Activated naive CD8-positive, alpha-beta T cell treated with anti-CD3 and anti-CD28 coated beads, Interleukin-2, amount 10 ng/mL, durations not matched to agents 7 days and 5 days (primary cell): ENCODE data around the gene COA1. TPM values are rescaled to one million over a fixed set of nuclear protein-coding genes. Genes with fewer than 3 reads are reported as not detected.
"Not testable (repeated sequence)": the region's sequence is repeated elsewhere in the genome, so short reads cannot be mapped to it uniquely, and the experiment has no call there.

ENCODE experiments used
- ATAC-seq: fragments of 150-1000 bp; cut with Tn5 transposase; one replicate; pipeline ENCODE4 v1.10.0; 2021; ENCODE audit warnings: low read depth, moderate library complexity
- POLR2A ChIA-PET: fragments of 350-600 bp; sonication (Branson Sonifier 250); formaldehyde crosslinking; loops from one replicate; lab custom pipeline; 2021; ENCODE audit warnings: antibody characterized with exemption; lab: Charles Lee
- DNase-seq: peaks from one replicate; pipeline ENCODE4 v3.0.0; 2021
- H3K27ac Mint-ChIP-seq: one replicate; pipeline ENCODE4 v1.8.0; 2022; ENCODE audit warnings: mild to moderate bottlenecking, mixed read lengths
- H3K27me3 Mint-ChIP-seq: one replicate; pipeline ENCODE4 v1.8.0; 2022; ENCODE audit warnings: mild to moderate bottlenecking, moderate library complexity, mixed read lengths
- H3K36me3 Mint-ChIP-seq: one replicate; pipeline ENCODE4 v1.8.0; 2021; ENCODE audit warnings: mild to moderate bottlenecking, mixed read lengths
- H3K4me1 Mint-ChIP-seq: one replicate; pipeline ENCODE4 v1.8.0; 2021; ENCODE audit warnings: mixed read lengths
- H3K4me3 Mint-ChIP-seq: one replicate; pipeline ENCODE4 v1.8.0; 2022; ENCODE audit warnings: mild to moderate bottlenecking, moderate library complexity, mixed read lengths
- H3K9me3 Mint-ChIP-seq: one replicate; pipeline ENCODE4 v1.8.0; 2021; ENCODE audit warnings: mixed read lengths
- total RNA-seq, 2 experiments: library from RNA; stranded (reverse); gene quantifications; one replicate each; pipeline ENCODE4 v1.2.3, GENCODE V29; 2021

Gene COA1
- total RNA-seq, 2 experiments from 2014 or later: 72.7 to 80.2 TPM

DNA sequence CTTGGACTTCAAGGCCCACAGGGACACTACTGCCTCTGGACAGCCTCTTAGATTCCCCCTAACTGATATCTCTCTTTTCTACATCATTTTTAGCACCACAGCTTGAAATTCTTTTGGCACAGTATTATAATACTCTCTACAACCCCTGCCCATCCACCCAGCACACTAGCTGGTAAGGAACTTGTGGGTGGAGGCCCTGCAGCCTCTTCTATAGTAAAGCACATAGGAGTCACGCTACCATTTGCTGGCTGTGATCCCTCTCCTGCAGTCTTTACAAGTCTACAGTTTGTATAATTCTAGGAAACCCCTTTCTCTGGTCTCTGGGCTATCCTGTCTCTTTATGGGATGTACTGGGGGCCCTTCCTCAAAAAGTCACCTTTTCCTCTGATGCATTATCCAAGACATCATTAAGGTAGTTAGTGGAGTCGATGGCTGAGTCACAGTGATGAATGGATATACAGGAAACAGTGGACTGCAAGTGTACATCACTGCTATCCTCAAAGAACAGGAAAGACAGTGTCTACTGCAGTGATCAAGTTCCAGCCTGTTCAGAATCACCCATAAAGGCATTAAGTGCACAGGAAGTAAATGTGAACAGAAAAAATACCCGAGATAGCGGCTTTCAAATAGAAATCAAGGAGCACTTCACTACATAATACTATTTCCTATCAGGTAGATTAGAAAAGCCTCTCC is 92.1 kb downstream of the COA1 start:
- H3K9me3 Mint-ChIP-seq: no peaks in the 10 kb centered on the region
- no peaks in the 10 kb centered on the region for H3K27me3 Mint-ChIP-seq
- POLR2A ChIA-PET: interaction anchor here (0.6 to 3.9 kb wide), 3 partner anchors 13 to 55 kb away, joined by 3 to 22 read pairs (median 5); partner anchors contain the start of gene STK17A
- ATAC-seq (peak; percentile 85), DNase-seq (no peak)
- peak overlapping the region; percentile 87 for H3K27ac Mint-ChIP-seq
- peak overlapping the region; percentile 55 for H3K4me3 Mint-ChIP-seq
- peaks cover 58% of the 10 kb centered on the region for H3K4me1 Mint-ChIP-seq
- peaks cover 58% of the 10 kb centered on the region for H3K36me3 Mint-ChIP-seq

DNA sequence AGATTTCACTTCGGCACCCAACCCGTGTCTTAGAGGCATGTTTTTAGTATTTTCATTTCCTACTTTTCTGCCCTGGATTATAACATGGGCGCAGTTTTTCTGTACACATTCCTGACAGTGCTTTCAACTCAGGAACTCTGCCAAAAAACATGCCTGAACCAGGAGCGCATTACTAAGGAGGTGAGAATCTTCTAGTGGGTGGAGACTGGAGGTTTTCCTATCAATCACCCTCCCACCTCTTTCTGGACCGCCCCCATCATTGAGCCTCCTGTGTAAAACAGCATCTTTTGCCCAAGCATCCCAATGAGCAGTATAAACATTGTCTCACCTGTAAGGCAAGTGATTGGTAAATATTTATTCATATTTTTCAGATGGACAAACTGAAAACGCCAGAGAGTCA is 93.2 kb downstream of the COA1 start:
- peaks cover 67% of the 10 kb centered on the region for H3K36me3 Mint-ChIP-seq
- no peak overlapping the region for H3K4me3 Mint-ChIP-seq
- POLR2A ChIA-PET: no interaction called here

DNA sequence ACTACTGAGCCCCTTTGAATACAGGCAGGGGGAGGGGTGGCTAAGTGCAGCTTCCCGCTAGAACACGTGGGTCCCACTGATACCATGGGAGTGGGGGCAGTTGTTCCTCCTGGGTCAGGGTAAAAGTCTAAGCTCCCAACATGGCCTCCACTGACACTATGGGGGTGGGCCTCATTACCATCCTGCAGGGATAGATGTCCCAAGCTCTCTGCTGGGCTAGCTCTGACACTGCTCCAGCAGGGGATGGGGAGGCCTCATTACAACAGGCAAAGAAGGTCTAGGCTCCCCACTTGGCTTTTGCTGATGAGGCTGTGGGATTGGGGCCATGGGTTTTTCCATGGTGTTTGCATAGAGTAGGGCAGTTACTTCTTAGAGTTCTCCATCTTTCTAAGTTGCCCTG is 94.9 kb downstream of the COA1 start:
- Mint-ChIP-seq H3K9me3 (no peaks in the 10 kb centered on the region), H3K4me1 (peaks cover 68% of the 10 kb centered on the region), H3K27me3 (no peaks in the 10 kb centered on the region), H3K4me3 (no peak overlapping the region), H3K36me3 (peaks cover 59% of the 10 kb centered on the region), H3K27ac (no peak overlapping the region)
- POLR2A ChIA-PET: interaction anchor here (1.4 kb wide), 1 partner anchor 50 kb away, joined by 3 read pairs; no protein-coding TSS in a partner anchor
- DNase-seq: no peak
- ATAC-seq: no peak

More for the DNA sequence above, 93.2 kb downstream of the COA1 start:
- no peak overlapping the region for H3K27ac Mint-ChIP-seq
- H3K4me1 Mint-ChIP-seq: peaks cover 68% of the 10 kb centered on the region
- no peak for ATAC-seq
- no peaks in the 10 kb centered on the region for H3K27me3 Mint-ChIP-seq
- H3K9me3 Mint-ChIP-seq: no peaks in the 10 kb centered on the region
- no peak for DNase-seq

DNA sequence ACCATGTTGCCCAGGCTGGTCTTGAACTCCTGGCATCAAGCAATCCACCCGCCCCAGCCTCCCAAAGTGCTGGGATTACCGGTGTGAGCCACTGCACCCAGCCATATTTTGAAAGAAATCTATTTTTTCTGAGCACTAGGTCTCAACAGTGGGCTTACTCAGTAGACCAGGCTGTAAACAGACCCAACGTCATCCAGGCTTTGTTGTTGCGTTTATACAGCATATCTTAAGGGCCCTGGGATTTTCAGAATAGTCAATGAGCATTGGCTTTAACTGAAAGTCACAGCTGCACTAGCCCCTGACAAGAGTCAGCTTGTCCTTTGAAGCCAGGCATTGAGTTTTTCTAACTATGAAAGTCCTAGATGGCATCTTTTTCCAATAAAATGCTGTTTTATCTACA is 96.6 kb downstream of the COA1 start:
- Mint-ChIP-seq H3K4me3 (peak overlapping the region; percentile 56), H3K4me1 (peaks cover 69% of the 10 kb centered on the region), H3K27ac (peak overlapping the region; percentile 77), H3K36me3 (peaks cover 62% of the 10 kb centered on the region), H3K27me3 (no peaks in the 10 kb centered on the region), H3K9me3 (no peaks in the 10 kb centered on the region)
- POLR2A ChIA-PET: interaction anchor here (0.8 to 1.2 kb wide), 3 partner anchors 17 to 50 kb away, joined by 3 to 5 read pairs (median 4); partner anchors contain the start of gene STK17A
- ATAC-seq (no peak), DNase-seq (no peak)

DNA sequence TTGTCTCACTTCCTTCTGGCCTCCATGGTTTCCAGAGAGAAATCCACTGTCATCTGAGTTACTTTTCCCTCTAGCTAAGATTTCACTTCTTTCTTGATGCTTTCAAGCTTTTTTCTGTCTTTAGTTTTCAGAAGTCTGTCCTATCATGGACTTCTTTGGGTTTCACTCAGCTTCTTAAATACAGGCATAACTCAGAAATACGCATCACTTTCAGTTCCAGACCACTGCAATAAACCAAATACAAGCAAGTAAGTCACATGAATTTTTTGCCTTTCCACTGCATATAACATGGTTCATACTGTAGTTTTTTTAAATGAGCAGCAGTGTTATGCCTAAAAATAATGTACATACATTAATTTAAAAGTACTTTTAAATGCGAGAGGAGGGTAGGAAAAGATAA is 97.8 kb downstream of the COA1 start:
- H3K4me3 Mint-ChIP-seq: peak overlapping the region; percentile 56
- H3K27me3 Mint-ChIP-seq: no peaks in the 10 kb centered on the region
- peaks cover 64% of the 10 kb centered on the region for H3K4me1 Mint-ChIP-seq
- peaks cover 58% of the 10 kb centered on the region for H3K36me3 Mint-ChIP-seq
- H3K27ac Mint-ChIP-seq: peak overlapping the region; percentile 78
- ATAC-seq (peak; percentile 37), DNase-seq (no peak)
- H3K9me3 Mint-ChIP-seq: no peaks in the 10 kb centered on the region
- POLR2A ChIA-PET: interaction anchor here (0.9 kb wide), 1 partner anchor 11 kb away, joined by 4 read pairs; no protein-coding TSS in a partner anchor

DNA sequence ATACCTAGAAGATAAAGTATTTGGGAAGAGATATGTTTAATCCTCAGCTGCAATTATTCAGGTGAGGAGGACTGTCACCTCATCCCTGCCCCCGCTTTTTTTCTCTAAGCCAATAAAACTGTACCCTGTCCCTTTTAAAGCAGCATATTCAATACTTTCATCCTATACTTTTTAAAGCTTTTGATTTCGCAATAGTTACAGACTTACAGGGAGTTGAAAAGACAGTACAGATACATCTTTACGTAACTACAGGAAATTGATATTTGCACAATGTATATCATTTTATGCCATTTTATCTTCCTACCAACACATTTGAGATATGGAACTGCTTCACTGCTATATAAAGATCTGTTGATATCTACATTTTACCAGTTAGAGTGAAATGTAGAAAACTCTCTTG is 98.8 kb downstream of the COA1 start:
- peak overlapping the region; percentile 18 for H3K4me3 Mint-ChIP-seq
- H3K36me3 Mint-ChIP-seq: peaks cover 63% of the 10 kb centered on the region

DNA sequence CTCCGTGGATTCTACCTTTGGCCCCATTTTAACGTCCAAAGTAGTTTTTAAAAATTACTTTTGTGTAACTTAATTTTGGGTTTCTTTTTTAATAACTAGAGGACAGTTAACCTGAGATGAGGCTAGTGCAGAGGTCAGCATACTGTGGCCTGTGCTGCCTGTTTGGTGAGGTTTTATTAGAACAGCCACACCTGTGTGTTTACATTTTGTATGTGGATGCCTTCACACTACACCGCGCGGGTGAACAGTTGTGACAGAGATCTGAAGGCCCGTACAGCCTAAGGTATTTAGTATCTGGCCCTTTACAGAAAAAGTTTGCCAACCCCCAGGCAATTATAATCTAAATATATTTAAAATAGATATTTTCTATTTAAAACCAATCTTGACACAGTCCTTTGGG is 99.5 kb downstream of the COA1 start:
- H3K9me3 Mint-ChIP-seq: no peaks in the 10 kb centered on the region
- H3K4me3 Mint-ChIP-seq: peak overlapping the region; percentile 3
- no peak for ATAC-seq
- DNase-seq: no peak
- peaks cover 61% of the 10 kb centered on the region for H3K36me3 Mint-ChIP-seq
- H3K4me1 Mint-ChIP-seq: peaks cover 67% of the 10 kb centered on the region
- POLR2A ChIA-PET: interaction anchor here (0.8 to 1.5 kb wide), 4 partner anchors 18 to 47 kb away, joined by 3 read pairs; partner anchors contain the start of gene STK17A
- no peak overlapping the region for H3K27ac Mint-ChIP-seq
- no peaks in the 10 kb centered on the region for H3K27me3 Mint-ChIP-seq

More for the DNA sequence above, 98.8 kb downstream of the COA1 start:
- Mint-ChIP-seq H3K4me1 (peaks cover 68% of the 10 kb centered on the region), H3K27me3 (no peaks in the 10 kb centered on the region), H3K27ac (peak overlapping the region; percentile 54), H3K9me3 (no peaks in the 10 kb centered on the region)
- DNase-seq: no peak
- no peak for ATAC-seq
- POLR2A ChIA-PET: interaction anchor here (0.8 to 1.5 kb wide), 4 partner anchors 18 to 48 kb away, joined by 3 read pairs; partner anchors contain the start of gene STK17A

DNA sequence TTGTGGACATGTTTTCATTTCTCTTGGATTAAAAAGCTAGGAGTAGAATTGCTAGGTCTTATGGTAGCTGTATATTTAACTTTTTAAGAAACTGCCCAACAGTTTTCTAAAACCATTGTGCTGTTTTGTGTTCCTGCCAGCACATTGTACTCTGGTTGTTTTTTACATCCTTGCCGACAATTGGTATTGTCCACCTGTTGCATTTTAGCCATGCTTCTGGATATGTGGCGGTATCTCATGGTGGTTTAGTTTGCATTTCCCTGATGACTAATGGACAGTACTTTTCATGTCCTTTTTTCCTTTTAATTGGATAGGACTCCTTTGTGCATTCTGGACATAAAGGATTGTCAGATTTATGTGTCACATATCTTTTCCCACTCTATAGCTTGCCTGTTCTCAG is 100.9 kb downstream of the COA1 start:
- Mint-ChIP-seq H3K4me1 (peaks cover 69% of the 10 kb centered on the region), H3K27me3 (no peaks in the 10 kb centered on the region), H3K9me3 (no peaks in the 10 kb centered on the region), H3K4me3 (no peak overlapping the region), H3K36me3 (peaks cover 61% of the 10 kb centered on the region), H3K27ac (peak overlapping the region; percentile 15)
- ATAC-seq (no peak), DNase-seq (no peak)
- POLR2A ChIA-PET: interaction anchor here (0.7 to 0.9 kb wide), 2 partner anchors 20 to 41 kb away, joined by 3 to 4 read pairs; no protein-coding TSS in a partner anchor

DNA sequence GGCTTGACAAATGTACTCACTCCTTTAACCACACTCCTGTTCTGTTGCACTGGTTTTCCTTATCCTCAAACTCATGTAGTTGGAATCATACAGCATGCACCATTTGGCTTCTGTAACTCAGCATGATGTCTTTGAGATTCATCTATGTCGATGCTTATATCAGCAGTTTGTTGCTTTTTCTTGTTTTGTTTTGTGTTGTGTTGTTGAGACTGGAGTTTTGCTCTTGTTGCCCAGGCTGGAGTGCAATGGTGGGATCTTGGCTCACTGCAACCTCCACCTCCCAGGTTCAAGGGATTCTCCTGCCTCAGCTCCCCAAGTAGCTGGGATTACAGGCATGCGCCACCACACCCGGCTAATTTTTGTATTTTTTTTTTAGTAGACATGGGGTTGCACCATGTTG is 101.5 kb downstream of the COA1 start:
- H3K4me3 Mint-ChIP-seq, H3K9me3 Mint-ChIP-seq, DNase-seq, H3K27me3 Mint-ChIP-seq, ATAC-seq: not testable (repeated sequence)
- Mint-ChIP-seq H3K36me3 (peaks cover 61% of the 10 kb centered on the region), H3K4me1 (peaks cover 67% of the 10 kb centered on the region), H3K27ac (peak overlapping the region; percentile 0)
- POLR2A ChIA-PET: interaction anchor here (0.9 kb wide), 1 partner anchor 21 kb away, joined by 3 read pairs; no protein-coding TSS in a partner anchor

DNA sequence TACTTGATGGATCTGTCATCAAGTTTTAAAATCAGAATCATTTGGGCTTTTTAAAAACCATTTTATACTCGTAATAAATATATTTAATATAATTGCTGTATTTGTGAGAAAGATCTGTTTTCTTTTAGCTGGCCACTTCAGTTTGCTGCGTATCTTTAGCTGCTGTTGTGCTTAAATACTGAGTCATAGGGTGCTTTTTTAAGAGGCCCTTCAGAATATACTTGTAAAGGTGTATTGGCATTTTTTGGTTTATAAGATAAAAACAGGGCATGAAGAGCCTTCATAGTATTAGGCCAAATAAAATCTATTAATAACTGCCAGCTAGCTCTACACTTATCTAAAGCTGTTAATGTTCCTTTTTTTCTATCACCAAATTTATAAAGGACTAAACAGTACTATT is 102.6 kb downstream of the COA1 start:
- POLR2A ChIA-PET: interaction anchor here (0.6 to 1.2 kb wide), 4 partner anchors 19 to 44 kb away, joined by 3 to 4 read pairs (median 3); partner anchors contain the start of gene STK17A
- DNase-seq (no peak), ATAC-seq (no peak)
- H3K9me3 Mint-ChIP-seq: no peaks in the 10 kb centered on the region
- H3K36me3 Mint-ChIP-seq: peaks cover 62% of the 10 kb centered on the region
- no peak overlapping the region for H3K4me3 Mint-ChIP-seq
- H3K27ac Mint-ChIP-seq: no peak overlapping the region
- H3K4me1 Mint-ChIP-seq: peaks cover 67% of the 10 kb centered on the region
- no peaks in the 10 kb centered on the region for H3K27me3 Mint-ChIP-seq

DNA sequence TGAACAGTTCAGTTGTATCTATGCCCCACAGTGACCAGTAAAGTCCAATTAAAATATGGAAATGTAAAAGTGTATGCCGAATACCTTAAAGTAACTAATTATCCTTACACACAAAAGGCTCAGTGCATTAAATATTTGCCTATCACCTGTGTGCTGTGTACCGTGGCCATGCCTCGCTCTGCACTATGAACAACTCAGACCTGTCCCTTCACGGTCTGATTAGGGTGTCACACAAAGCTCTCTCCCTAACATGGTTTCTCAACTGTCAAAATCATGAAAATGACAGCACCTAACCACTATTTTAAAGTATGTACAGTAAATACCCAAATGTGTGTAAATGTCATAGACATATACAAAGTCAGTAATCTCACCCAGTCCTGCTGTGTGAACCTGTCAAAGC is 103.3 kb downstream of the COA1 start:
- POLR2A ChIA-PET: interaction anchor here (0.6 to 1.3 kb wide), 5 partner anchors 19 to 43 kb away, joined by 3 to 7 read pairs (median 3); partner anchors contain the start of gene STK17A
- H3K4me3 Mint-ChIP-seq: peak overlapping the region; percentile 18
- peak overlapping the region; percentile 64 for H3K27ac Mint-ChIP-seq
- DNase-seq (no peak), ATAC-seq (no peak)
- H3K27me3 Mint-ChIP-seq: no peaks in the 10 kb centered on the region
- no peaks in the 10 kb centered on the region for H3K9me3 Mint-ChIP-seq
- peaks cover 67% of the 10 kb centered on the region for H3K4me1 Mint-ChIP-seq
- peaks cover 61% of the 10 kb centered on the region for H3K36me3 Mint-ChIP-seq

DNA sequence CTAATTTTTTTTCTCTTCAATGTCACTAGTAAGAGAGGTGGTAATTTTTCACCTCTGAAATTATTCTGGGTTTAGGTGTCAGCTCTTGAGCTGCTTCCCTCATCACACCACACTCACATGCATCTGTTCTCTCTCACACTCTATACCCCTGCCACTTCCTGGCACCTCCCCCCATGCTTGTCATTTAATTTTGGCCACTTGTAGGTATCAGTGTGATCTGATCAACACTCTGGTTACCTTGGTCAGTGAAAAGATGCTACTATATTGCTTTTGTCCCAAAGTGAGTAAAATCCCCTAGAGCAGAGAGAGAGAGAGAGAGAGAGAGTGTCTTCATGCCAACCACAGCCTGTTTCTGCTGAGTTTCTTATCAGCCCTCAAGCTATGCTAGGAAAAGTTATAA is 103.9 kb downstream of the COA1 start:
- peaks cover 65% of the 10 kb centered on the region for H3K4me1 Mint-ChIP-seq
- POLR2A ChIA-PET: interaction anchor here (0.6 to 1.3 kb wide), 3 partner anchors 24 to 43 kb away, joined by 4 to 7 read pairs (median 4); partner anchors contain the start of gene STK17A
- no peak for DNase-seq
- H3K27ac Mint-ChIP-seq: peak overlapping the region; percentile 94
- peak; percentile 84 for ATAC-seq
- H3K27me3 Mint-ChIP-seq: no peaks in the 10 kb centered on the region
- peaks cover 59% of the 10 kb centered on the region for H3K36me3 Mint-ChIP-seq
- H3K9me3 Mint-ChIP-seq: no peaks in the 10 kb centered on the region
- peak overlapping the region; percentile 69 for H3K4me3 Mint-ChIP-seq

DNA sequence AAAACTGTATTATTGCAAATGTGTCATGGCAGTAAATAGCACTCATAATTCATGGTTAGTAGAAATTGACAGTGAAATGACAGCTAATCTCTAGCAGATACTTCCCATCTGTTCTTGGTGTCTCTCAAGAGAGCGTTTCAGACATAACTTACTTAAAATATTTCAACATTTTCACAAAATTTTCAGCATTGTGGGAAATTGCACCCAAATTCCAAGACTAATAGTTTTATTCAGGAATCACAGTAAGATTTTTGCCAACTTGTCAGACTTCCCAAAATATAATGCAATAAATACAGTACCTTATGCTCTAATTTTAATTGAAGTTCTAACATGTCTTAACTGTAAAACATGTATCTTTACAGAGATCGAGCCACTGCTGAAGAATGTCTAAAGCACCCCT is 105.2 kb downstream of the COA1 start:
- Mint-ChIP-seq H3K4me3 (peak overlapping the region; percentile 11), H3K4me1 (peaks cover 58% of the 10 kb centered on the region), H3K27ac (peak overlapping the region; percentile 74), H3K9me3 (no peaks in the 10 kb centered on the region), H3K27me3 (no peaks in the 10 kb centered on the region), H3K36me3 (peaks cover 55% of the 10 kb centered on the region)
- POLR2A ChIA-PET: no interaction called here
- no peak for DNase-seq
- ATAC-seq: no peak
